Left ventricle myocardium inferior (tissue), 1 donor: ENCODE data around the gene FOXN3. TPM values are rescaled to one million over a fixed set of nuclear protein-coding genes. Genes with fewer than 3 reads are reported as not detected.

Experiments
- DNase-seq: peaks from one replicate; pipeline ENCODE4 v3.0.0-alpha.2; 2020
- H3K27ac ChIP-seq: fragments of 200-600 bp; replicated peaks from 2 replicates; pipeline ENCODE4 v1.8.0; 2021
- H3K27me3 ChIP-seq: fragments of 200-600 bp; 2 replicates; pipeline ENCODE4 v1.8.0; 2021; ENCODE audit warnings: low read depth
- H3K36me3 ChIP-seq: fragments of 200-600 bp; 2 replicates; pipeline ENCODE4 v1.8.0; 2021
- H3K4me1 ChIP-seq: fragments of 200-600 bp; 2 replicates; pipeline ENCODE4 v1.8.0; 2021
- H3K4me3 ChIP-seq: fragments of 200-600 bp; 2 replicates; pipeline ENCODE4 v1.8.0; 2021; ENCODE audit warnings: mild to moderate bottlenecking, moderate library complexity
- H3K9me3 ChIP-seq: fragments of 200-600 bp; replicated peaks from 2 replicates; pipeline ENCODE4 v1.8.0; 2021
- intact Hi-C: fragments of 100-400 bp; cut with micrococcal nuclease; formaldehyde crosslinking; loops from one replicate; pipeline ENCODE4 v1.11.0; 2022
- total RNA-seq: library from RNA; stranded (reverse); fragmentation: NEBNext Ultra II Directional; extraction: Animal tissue kit (Norgen Biotek cat#: 25700); gene quantifications from one replicate; pipeline ENCODE4 v1.2.1, GENCODE V29; 2021
- TF ChIP-seq, protein P1 (sequence below): fragments of 200-600 bp; IDR thresholded peaks from 2 replicates; pipeline ENCODE4 v1.8.0; 2021; ENCODE audit warnings: antibody characterized with exemption, mild to moderate bottlenecking, borderline replicate concordance
- donor health status: DM: no; HTN: yes; CAD: no; lungs with severe emphysema.

The FOXN3 gene
- total RNA-seq, 1 donor from 2014 or later, result 120 TPM

DNA sequence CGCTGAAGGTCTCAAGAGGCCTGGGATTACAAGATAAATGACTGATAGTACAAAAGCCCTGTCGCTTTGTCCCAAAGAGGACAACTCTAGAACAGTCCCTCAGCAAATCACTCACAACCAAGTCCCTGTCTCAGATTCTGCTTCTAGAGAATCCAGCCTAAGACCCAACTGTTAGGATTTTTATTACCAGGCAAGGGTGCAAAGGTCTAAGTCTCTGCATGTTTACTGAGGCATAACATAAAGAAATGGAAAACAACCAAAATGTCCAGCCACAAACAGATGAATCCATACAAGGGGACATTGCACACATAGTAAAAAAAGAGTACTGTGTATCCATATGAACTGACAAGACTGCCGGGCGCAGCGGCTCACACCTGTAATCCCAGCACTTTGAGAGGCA lies 104.1 kb downstream of the FOXN3 start:
- Histone ChIP-seq H3K36me3 (no peaks in the 10 kb centered on the region), H3K9me3 (no peaks in the 10 kb centered on the region), H3K4me1 (peaks cover 52% of the 10 kb centered on the region), H3K27ac (no peak overlapping the region), H3K4me3 (no peak overlapping the region), H3K27me3 (no peaks in the 10 kb centered on the region)
- DNase-seq, result no peak
- TF ChIP-seq, protein P1, sequence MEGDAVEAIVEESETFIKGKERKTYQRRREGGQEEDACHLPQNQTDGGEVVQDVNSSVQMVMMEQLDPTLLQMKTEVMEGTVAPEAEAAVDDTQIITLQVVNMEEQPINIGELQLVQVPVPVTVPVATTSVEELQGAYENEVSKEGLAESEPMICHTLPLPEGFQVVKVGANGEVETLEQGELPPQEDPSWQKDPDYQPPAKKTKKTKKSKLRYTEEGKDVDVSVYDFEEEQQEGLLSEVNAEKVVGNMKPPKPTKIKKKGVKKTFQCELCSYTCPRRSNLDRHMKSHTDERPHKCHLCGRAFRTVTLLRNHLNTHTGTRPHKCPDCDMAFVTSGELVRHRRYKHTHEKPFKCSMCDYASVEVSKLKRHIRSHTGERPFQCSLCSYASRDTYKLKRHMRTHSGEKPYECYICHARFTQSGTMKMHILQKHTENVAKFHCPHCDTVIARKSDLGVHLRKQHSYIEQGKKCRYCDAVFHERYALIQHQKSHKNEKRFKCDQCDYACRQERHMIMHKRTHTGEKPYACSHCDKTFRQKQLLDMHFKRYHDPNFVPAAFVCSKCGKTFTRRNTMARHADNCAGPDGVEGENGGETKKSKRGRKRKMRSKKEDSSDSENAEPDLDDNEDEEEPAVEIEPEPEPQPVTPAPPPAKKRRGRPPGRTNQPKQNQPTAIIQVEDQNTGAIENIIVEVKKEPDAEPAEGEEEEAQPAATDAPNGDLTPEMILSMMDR, result no peak
- intact Hi-C loops, result no loop called here

DNA sequence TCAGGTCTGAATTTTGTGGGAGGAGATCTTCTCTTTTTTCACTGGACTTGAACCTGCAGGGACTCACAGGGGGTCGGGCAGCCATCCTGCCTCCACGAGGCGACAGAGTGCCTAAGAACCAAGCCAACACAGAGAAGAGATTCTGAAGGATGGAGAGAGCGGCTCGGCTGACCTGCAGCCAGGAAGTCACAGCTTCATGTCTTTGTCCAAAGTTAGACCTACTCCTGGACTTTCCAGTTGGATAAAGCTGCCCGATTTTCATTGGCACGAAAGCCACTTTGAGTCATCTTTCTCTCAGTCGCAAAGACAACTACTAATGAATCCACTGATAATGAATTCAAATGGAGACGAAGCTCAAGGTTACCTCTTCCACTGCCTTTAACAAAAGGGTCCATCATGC lies 106.8 kb downstream of the FOXN3 start:
- no peak for DNase-seq

DNA sequence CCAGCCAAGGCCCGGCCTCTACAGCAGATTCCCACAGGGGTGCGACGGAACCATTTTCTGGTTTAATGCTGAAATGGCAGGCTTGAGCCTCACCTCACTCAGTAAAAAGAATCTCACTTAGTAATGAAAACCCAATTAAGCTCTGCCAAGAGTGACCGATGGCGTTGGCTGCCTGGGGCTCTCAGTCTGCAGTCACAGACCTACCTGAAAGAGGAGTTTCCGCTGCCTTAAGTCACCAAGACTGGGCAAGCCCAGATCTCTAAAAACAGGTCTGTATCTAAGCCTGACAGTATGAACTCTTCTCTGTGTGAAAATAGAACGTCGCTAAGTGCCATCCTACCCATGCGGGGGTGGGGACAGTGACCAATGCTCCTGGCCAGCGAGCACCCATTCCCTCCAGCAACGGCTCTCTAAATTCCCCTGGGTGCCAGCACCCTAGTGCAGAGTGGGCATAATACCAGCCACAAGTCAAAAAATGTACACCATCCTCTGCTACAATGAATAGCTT lies 107.3 kb downstream of the FOXN3 start:
- TF ChIP-seq, protein P1, result no peak
- Histone ChIP-seq H3K4me1 (peaks cover 67% of the 10 kb centered on the region), H3K27ac (no peak overlapping the region), H3K36me3 (no peaks in the 10 kb centered on the region), H3K9me3 (no peaks in the 10 kb centered on the region), H3K27me3 (no peaks in the 10 kb centered on the region), H3K4me3 (no peak overlapping the region)
- DNase-seq, result no peak
- intact Hi-C loops, result no loop called here

More for the DNA sequence above, 106.8 kb downstream of the FOXN3 start:
- no peaks in the 10 kb centered on the region for H3K27me3 ChIP-seq
- no peaks in the 10 kb centered on the region for H3K9me3 ChIP-seq
- peaks cover 67% of the 10 kb centered on the region for H3K4me1 ChIP-seq
- no peak overlapping the region for H3K4me3 ChIP-seq
- no peak overlapping the region for H3K27ac ChIP-seq
- TF ChIP-seq, protein P1, result no peak
- no peaks in the 10 kb centered on the region for H3K36me3 ChIP-seq
- intact Hi-C loops, result no loop called here

DNA sequence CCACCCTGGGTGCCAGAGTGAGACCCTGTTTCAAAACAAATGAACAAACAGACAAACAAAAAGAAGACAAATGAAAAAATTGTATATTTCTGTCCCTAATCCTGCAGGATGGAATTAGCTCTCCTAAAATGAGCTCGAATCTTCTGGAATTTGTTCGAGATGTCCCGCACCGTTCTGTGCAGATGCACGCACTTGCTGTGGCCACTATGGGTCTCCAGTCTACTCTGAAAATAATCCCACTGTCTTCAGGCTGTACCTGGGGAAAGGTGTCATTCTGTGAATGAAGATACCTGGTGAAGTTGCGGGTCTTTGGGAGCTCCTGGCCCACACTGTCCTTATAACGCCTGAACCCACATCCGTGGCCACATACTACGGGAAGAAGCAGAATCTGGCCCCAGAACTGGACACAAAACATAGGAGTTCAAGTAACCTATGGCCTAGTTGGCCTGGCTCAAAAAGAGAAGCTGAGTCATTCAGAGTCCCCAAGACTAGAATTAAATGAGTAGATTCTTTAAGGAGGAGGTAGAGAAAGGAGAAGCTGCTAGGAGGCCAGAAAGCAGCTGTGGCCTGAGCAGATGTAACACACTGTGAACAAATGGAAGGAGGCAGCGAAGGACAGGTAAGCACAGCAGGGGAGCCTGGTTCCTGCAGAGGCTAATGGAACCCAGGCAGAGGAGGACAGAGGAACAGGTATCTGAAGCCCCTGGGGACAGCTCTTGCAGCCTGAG lies 108.6 kb downstream of the FOXN3 start:
- Histone ChIP-seq H3K4me1 (peaks cover 77% of the 10 kb centered on the region), H3K27ac (no peak overlapping the region), H3K4me3 (no peak overlapping the region), H3K9me3 (no peaks in the 10 kb centered on the region), H3K36me3 (no peaks in the 10 kb centered on the region), H3K27me3 (no peaks in the 10 kb centered on the region)
- TF ChIP-seq, protein P1, result no peak
- DNase-seq, result no peak
- intact Hi-C loops, result no loop called here

DNA sequence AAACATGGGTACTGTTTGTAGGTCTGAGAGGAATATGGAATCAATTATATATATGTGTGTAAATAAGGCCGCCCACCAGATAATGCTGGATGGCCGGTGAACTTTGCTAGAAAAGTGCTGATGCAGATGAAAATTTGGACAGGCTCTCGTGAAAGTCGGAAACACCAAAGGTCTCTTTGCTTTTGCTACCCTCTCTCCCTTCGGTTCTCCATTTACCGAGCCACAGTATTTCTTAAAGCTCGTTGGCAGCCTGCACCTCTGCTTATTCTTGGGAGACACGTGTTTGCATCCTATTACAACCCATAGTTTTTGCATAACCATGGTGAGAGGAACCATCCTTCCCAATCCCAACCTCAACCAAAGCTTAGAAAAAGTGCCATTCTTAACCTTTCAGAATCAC lies 109.6 kb downstream of the FOXN3 start:
- Histone ChIP-seq H3K27me3 (no peaks in the 10 kb centered on the region), H3K27ac (no peak overlapping the region), H3K4me1 (peaks cover 77% of the 10 kb centered on the region), H3K4me3 (no peak overlapping the region), H3K9me3 (no peaks in the 10 kb centered on the region), H3K36me3 (no peaks in the 10 kb centered on the region)
- intact Hi-C loops, result no loop called here
- no peak for DNase-seq
- TF ChIP-seq, protein P1, result no peak
